Measurements from ENCODE around the gene KCNS3. TPM values are rescaled to one million over a fixed set of nuclear protein-coding genes. Genes with fewer than 3 reads are reported as not detected.

Gene KCNS3
- total RNA-seq, 1 donor from 2014 or later = 8.2 TPM

GRCh38 chr2:17979707-17980106 lies 101.2 kb downstream of the KCNS3 start:
- H3K4me1 Mint-ChIP-seq (ENCODE audit: low read depth) = no peaks in the 10 kb centered on the region

DNA sequence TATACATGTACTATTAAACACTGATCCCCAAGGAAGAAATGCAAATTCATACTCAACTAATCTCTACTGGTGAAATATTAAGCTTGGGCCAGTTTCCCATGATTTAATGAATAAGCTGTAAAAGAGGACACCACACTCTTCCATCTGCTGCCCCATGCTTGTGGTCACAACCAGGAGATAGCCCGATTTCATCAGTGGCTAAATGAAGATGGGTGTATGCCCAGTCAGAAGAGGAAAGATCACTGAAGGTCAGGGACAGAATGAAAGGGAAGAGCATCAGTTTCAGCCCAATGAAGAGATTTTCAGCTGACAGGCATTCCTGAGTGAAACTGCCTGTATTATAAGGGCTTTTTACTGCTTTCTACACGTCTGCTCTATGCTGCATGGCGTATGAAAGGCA lies 103.5 kb downstream of the KCNS3 start:
- DNase-seq (ENCODE audit: low spot score, unreplicated experiment) = no peak
- H3K4me3 Mint-ChIP-seq (ENCODE audit: low read depth) = no peak overlapping the region
- H3K4me1 Mint-ChIP-seq (ENCODE audit: low read depth) = no peaks in the 10 kb centered on the region
- TF ChIP-seq CTCF (IDR thresholded peaks at IDR 0.05; ENCODE audit: unreplicated experiment) = no peak
- no peaks in the 10 kb centered on the region for H3K9me3 Mint-ChIP-seq (ENCODE audit: low read depth)
- no peak overlapping the region for H3K27ac Mint-ChIP-seq
- no peaks in the 10 kb centered on the region for H3K36me3 Mint-ChIP-seq (ENCODE audit: insufficient read depth)
- no peaks in the 10 kb centered on the region for H3K27me3 Mint-ChIP-seq

More at GRCh38 chr2:17979707-17980106, 101.2 kb downstream of the KCNS3 start:
- Mint-ChIP-seq H3K27me3 (no peaks in the 10 kb centered on the region), H3K9me3 (ENCODE audit: low read depth) (no peaks in the 10 kb centered on the region), H3K4me3 (ENCODE audit: low read depth) (no peak overlapping the region), H3K36me3 (ENCODE audit: insufficient read depth) (no peaks in the 10 kb centered on the region), H3K27ac (no peak overlapping the region)
- no peak for TF ChIP-seq CTCF (IDR thresholded peaks at IDR 0.05; ENCODE audit: unreplicated experiment)
- DNase-seq (ENCODE audit: low spot score, unreplicated experiment) = no peak

Other genes starting within 250 kb of the KCNS3 start
- gene SMC6, start 124.9 kb upstream of the KCNS3 start, total RNA-seq = 26.0 and 26.8 TPM in 2 replicates
- 21.7 and 22.6 TPM in 2 replicates for gene GEN1, start 124.5 kb upstream of the KCNS3 start, total RNA-seq
- gene MSGN1, start 62.2 kb upstream of the KCNS3 start, total RNA-seq = not detected in 2 replicates

Measured in progenitor cell of endocrine pancreas (in vitro differentiated cells).